Measurements from ENCODE around the gene ATG5.

DNA sequence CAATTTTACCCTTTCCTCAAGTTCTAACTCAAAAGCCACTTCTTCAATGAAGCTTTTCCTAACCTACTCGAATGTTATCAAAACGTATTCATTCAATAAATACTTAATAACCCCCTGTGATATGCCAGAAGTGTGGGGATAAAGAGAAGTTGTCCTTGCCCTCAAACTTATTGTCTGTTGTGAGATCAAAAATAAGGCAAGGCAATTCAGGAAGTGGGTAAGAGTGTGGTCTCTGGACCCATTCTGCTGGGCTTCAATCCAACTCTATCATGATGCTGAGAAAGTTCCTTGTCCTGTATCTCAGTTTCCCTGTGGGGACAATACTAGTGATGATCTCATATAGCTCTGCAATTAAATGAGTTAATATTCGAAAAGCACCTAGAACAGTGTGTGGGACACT, 146.7 kb downstream of the ATG5 start:
- TF ChIP-seq, protein P1, sequence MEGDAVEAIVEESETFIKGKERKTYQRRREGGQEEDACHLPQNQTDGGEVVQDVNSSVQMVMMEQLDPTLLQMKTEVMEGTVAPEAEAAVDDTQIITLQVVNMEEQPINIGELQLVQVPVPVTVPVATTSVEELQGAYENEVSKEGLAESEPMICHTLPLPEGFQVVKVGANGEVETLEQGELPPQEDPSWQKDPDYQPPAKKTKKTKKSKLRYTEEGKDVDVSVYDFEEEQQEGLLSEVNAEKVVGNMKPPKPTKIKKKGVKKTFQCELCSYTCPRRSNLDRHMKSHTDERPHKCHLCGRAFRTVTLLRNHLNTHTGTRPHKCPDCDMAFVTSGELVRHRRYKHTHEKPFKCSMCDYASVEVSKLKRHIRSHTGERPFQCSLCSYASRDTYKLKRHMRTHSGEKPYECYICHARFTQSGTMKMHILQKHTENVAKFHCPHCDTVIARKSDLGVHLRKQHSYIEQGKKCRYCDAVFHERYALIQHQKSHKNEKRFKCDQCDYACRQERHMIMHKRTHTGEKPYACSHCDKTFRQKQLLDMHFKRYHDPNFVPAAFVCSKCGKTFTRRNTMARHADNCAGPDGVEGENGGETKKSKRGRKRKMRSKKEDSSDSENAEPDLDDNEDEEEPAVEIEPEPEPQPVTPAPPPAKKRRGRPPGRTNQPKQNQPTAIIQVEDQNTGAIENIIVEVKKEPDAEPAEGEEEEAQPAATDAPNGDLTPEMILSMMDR (optimal IDR thresholded peaks at IDR 0.05 in 1 of 3, IDR thresholded peaks at IDR 0.05 in 1 of 3, conservative IDR thresholded peaks at IDR 0.05 in 1 of 3; ENCODE audit: extremely low read depth in 1 of 3, insufficient read depth in 2 of 3, low read length in 3 of 3): no peak
- no peak for TF ChIP-seq EZH2 (IDR thresholded peaks at IDR 0.05; ENCODE audit: low read length)

Measured in keratinocyte (primary cell).